Neural crest cell (in vitro differentiated cells): ENCODE measurements around the gene HAUS1. TPM values are rescaled to one million over a fixed set of nuclear protein-coding genes. Genes with fewer than 3 reads are reported as not detected.

Experiments
- DNase-seq: peaks from one replicate; pipeline ENCODE4 v3.0.0; 2021; ENCODE audit warnings: low read depth, mixed read lengths, low spot score
- H3K27ac Mint-ChIP-seq: one replicate; pipeline ENCODE4 v1.8.0; 2021; ENCODE audit warnings: mild to moderate bottlenecking, mixed read lengths; ENCODE audit not compliant: unreplicated experiment
- H3K27me3 Mint-ChIP-seq: 2 replicates; pipeline ENCODE4 v1.8.0; 2021; ENCODE audit warnings: low read depth, mild to moderate bottlenecking, mixed read lengths
- H3K36me3 Mint-ChIP-seq: 2 replicates; pipeline ENCODE4 v1.8.0; 2021; ENCODE audit warnings: low read depth, mild to moderate bottlenecking, mixed read lengths
- H3K4me1 Mint-ChIP-seq: 2 replicates; pipeline ENCODE4 v1.8.0; 2021; ENCODE audit warnings: mixed read lengths
- H3K4me3 Mint-ChIP-seq: one replicate; pipeline ENCODE4 v1.8.0; 2021; ENCODE audit warnings: mild to moderate bottlenecking, mixed read lengths
- H3K9me3 Mint-ChIP-seq: 2 replicates; pipeline ENCODE4 v1.8.0; 2021; ENCODE audit warnings: mixed read lengths
- total RNA-seq: library from RNA; stranded (reverse); gene quantifications from 2 replicates; pipeline ENCODE4 v1.2.1, GENCODE V29; 2021
- TF ChIP-seq, protein P1 (sequence below): fragments of 200-600 bp; sonication (generic); conservative IDR thresholded peaks from 2 replicates; pipeline ENCODE4 v1.5.0; 2021; ENCODE audit warnings: antibody characterized with exemption, mild to moderate bottlenecking

The HAUS1 gene
- total RNA-seq, 1 donor from 2014 or later = 94.9 TPM

DNA sequence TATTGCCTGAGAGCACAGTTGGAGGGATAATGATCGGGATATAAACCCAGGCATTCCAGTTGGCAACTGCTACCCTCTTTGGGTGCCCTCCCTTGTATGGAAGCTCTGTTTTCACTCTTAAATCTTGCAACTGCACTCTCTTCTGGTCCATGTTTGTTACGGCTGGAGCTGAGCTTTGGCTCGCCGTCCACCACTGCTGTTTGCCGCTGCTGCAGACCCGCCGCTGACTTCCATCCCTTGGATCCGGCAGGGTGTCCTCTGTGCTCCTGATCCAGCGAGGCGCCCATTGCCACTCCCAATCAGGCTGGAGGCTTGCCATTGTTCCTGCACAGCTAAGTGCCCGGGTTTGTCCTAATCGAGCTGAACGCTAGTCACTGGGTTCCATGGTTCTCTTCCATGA lies 60.7 kb downstream of the HAUS1 start:
- TF ChIP-seq, protein P1, sequence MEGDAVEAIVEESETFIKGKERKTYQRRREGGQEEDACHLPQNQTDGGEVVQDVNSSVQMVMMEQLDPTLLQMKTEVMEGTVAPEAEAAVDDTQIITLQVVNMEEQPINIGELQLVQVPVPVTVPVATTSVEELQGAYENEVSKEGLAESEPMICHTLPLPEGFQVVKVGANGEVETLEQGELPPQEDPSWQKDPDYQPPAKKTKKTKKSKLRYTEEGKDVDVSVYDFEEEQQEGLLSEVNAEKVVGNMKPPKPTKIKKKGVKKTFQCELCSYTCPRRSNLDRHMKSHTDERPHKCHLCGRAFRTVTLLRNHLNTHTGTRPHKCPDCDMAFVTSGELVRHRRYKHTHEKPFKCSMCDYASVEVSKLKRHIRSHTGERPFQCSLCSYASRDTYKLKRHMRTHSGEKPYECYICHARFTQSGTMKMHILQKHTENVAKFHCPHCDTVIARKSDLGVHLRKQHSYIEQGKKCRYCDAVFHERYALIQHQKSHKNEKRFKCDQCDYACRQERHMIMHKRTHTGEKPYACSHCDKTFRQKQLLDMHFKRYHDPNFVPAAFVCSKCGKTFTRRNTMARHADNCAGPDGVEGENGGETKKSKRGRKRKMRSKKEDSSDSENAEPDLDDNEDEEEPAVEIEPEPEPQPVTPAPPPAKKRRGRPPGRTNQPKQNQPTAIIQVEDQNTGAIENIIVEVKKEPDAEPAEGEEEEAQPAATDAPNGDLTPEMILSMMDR = no peak
- no peak for DNase-seq
- Mint-ChIP-seq H3K4me3 (no peak overlapping the region), H3K9me3 (no peaks in the 10 kb centered on the region), H3K27ac (no peak overlapping the region), H3K27me3 (no peaks in the 10 kb centered on the region), H3K4me1 (peaks cover 15% of the 10 kb centered on the region), H3K36me3 (no peaks in the 10 kb centered on the region)

- H3K27me3 Mint-ChIP-seq = no peaks in the 10 kb centered on the region
- DNase-seq = no peak
These were observed 62.2 kb downstream of the HAUS1 start for GRCh38 chr18:46166261-46166970.

GRCh38 chr18:46167971-46168370 lies 63.8 kb downstream of the HAUS1 start:
- TF ChIP-seq, protein P1 = no peak
- no peaks in the 10 kb centered on the region for H3K9me3 Mint-ChIP-seq
- H3K4me1 Mint-ChIP-seq = peaks cover 14% of the 10 kb centered on the region
- no peaks in the 10 kb centered on the region for H3K36me3 Mint-ChIP-seq
- no peak overlapping the region for H3K27ac Mint-ChIP-seq
- peak overlapping the region; percentile 49 for H3K4me3 Mint-ChIP-seq
- DNase-seq = no peak
- no peaks in the 10 kb centered on the region for H3K27me3 Mint-ChIP-seq

More at GRCh38 chr18:46166261-46166970, 62.2 kb downstream of the HAUS1 start:
- Mint-ChIP-seq H3K27ac (no peak overlapping the region), H3K36me3 (no peaks in the 10 kb centered on the region), H3K4me3 (peak overlapping the region; percentile 9), H3K4me1 (peaks cover 15% of the 10 kb centered on the region), H3K9me3 (no peaks in the 10 kb centered on the region)
- TF ChIP-seq, protein P1 = no peak

GRCh38 chr18:46169464-46169941 lies 65.3 kb downstream of the HAUS1 start:
- Mint-ChIP-seq H3K4me3 (peak overlapping the region; percentile 54), H3K27me3 (peaks cover 2% of the 10 kb centered on the region), H3K4me1 (peaks cover 19% of the 10 kb centered on the region), H3K27ac (peak overlapping the region; percentile 73), H3K36me3 (no peaks in the 10 kb centered on the region), H3K9me3 (no peaks in the 10 kb centered on the region)
- TF ChIP-seq, protein P1 = no peak
- DNase-seq = no peak

DNA sequence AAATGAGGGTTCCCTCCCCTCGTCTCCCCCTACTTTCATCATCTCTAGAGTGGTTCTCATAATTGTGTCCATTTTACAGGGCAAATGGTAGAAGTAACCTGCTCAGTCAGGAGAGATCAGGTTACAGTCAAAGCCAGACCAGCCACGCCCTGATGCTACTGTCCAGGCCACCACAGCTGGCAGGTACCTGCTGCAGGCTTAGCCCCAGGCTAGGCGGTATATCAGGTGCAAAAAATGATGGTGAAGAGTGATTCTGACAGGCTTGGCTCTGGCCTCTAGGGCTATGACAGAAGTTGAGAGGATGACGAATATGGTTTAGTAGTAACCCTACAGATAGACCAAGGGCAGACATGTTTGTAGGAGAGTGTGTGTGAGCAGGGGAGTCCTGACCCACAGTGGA lies 67.1 kb downstream of the HAUS1 start:
- Mint-ChIP-seq H3K9me3 (no peaks in the 10 kb centered on the region), H3K27ac (no peak overlapping the region), H3K36me3 (no peaks in the 10 kb centered on the region), H3K27me3 (peaks cover 2% of the 10 kb centered on the region), H3K4me1 (peaks cover 36% of the 10 kb centered on the region), H3K4me3 (peak overlapping the region; percentile 50)
- TF ChIP-seq, protein P1 = no peak
- no peak for DNase-seq
